ENCODE results near the gene PNKP. TPM values are rescaled to one million over a fixed set of nuclear protein-coding genes. Genes with fewer than 3 reads are reported as not detected.

PNKP gene
- total and polyA plus RNA-seq, 2 experiments from 2014 or later: 74.5 to 98.4 TPM

DNA sequence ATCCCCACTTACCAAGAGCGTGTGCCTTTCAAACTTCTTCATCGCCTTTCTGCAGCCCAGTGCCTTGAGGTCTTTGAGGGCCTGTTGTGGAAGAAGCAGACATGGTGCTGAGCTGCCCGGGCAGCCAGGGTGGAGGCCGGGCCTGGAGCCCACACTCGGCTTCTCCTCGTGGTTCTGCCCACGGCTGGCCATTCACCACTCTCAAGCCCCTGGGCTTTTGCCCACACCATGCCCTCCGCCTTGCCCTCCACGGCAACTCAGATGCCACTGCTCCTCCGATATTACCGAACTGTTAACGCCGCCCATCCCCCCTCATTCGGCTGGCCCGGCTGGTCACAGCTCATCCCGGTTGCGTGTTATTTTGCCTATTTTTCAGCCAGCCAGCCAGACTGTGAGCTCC is 24.0 kb upstream of the PNKP start:
- no peak overlapping the region for H3K27ac ChIP-seq
- no peaks in the 10 kb centered on the region for H3K9me3 ChIP-seq (ENCODE audit: low read depth)
- TF ChIP-seq, protein P1, sequence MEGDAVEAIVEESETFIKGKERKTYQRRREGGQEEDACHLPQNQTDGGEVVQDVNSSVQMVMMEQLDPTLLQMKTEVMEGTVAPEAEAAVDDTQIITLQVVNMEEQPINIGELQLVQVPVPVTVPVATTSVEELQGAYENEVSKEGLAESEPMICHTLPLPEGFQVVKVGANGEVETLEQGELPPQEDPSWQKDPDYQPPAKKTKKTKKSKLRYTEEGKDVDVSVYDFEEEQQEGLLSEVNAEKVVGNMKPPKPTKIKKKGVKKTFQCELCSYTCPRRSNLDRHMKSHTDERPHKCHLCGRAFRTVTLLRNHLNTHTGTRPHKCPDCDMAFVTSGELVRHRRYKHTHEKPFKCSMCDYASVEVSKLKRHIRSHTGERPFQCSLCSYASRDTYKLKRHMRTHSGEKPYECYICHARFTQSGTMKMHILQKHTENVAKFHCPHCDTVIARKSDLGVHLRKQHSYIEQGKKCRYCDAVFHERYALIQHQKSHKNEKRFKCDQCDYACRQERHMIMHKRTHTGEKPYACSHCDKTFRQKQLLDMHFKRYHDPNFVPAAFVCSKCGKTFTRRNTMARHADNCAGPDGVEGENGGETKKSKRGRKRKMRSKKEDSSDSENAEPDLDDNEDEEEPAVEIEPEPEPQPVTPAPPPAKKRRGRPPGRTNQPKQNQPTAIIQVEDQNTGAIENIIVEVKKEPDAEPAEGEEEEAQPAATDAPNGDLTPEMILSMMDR (IDR thresholded peaks at IDR 0.05; ENCODE audit: low read depth, low read length): no peak
- no peaks in the 10 kb centered on the region for H3K4me1 ChIP-seq (ENCODE audit: low read depth)
- DNase-seq (ENCODE audit: low read depth in 1 of 2, low spot score in 1 of 2): no peak
- no peaks in the 10 kb centered on the region for H3K36me3 ChIP-seq
- H3K4me3 ChIP-seq: no peak overlapping the region
- no peaks in the 10 kb centered on the region for H3K27me3 ChIP-seq

DNA sequence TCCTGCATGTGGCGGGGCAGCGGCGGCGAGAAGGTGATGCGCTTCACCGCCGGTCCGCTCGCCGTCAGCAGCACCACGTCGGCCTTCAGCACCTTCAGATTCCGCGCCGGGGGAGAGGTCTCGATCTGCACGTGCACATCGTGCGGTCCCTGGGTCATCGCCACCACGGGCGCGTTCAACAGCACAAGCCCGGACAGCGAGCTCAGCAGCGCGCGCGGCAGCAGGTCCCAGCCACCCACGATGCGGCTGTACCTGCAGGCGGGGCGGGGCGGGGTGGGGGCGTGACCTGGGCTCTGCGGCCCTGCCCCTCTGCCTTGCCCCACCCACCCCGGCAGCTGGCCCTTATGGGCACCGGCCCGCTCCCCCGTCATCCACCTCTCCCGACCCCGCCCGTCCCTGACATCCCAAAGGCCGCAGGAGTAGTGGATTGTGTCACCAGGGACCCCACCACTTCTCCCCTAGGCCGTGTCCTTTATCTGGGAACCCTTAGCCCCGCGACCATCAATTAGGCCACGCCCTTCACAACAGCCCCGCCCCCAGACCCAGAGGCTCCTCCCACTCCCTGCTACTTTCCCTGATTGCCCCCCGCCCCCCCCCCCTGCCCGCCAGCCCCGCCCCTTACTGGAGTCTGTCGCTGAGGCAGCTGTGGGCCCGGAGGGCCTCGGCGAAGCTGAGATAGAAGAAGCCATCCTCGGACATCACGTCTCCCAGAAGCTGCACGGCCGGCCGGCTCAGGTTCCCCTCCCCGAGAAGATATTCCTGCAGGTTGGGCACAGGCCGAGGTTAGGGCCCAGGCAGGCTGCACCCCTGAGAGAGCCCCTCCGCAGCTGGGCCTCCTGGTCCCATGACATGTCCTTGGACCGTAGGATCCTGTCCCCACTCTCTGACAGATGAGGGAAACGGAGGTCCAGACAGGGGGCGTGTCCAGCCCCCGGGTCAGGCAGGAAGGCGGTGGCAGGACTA is 23.3 kb upstream of the PNKP start:
- Histone ChIP-seq H3K27me3 (no peaks in the 10 kb centered on the region), H3K9me3 (ENCODE audit: low read depth) (no peaks in the 10 kb centered on the region), H3K4me3 (peak overlapping the region; percentile 13), H3K27ac (no peak overlapping the region), H3K36me3 (no peaks in the 10 kb centered on the region), H3K4me1 (ENCODE audit: low read depth) (no peaks in the 10 kb centered on the region)
- DNase-seq (ENCODE audit: low read depth in 1 of 2, low spot score in 1 of 2): peak in 1 of 2 donors; percentile 64
- TF ChIP-seq, protein P1 (IDR thresholded peaks at IDR 0.05; ENCODE audit: low read depth, low read length): peak; percentile 28

DNA sequence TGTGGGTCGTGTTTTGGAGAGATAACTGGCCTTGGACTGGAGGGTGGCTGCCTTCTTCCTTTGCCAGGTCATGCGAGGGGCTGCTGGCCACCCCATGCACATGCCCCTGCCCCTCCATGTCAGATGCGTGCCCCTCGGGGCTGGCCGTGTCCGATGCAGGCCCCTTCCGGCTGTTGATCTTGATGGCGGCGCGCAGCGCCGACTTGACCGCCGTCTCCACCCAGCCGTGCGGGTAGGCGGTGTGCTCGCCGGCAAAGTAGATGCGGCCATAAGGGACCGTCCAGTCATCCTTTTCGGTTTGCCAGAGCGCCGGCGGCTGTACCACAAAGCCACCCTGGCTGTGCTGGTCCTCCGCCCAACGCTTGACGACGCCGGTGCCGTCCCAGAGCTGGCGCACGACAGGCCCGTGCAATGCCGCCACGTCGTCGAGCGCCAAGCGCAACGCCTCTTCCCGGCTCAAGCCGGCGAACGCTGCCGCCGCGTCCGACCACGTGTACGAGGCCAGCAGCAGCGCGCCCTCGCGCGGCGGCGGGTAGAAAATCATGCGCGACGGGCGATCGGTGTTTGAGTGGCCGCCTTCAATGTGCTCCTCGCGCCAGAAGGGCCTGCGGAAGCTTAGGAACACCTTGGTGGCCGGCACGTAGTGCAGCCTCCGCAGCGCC is 22.4 kb upstream of the PNKP start:
- no peak overlapping the region for H3K27ac ChIP-seq
- H3K9me3 ChIP-seq (ENCODE audit: low read depth): no peaks in the 10 kb centered on the region
- peaks cover 3% of the 10 kb centered on the region for H3K36me3 ChIP-seq
- H3K4me1 ChIP-seq (ENCODE audit: low read depth): no peaks in the 10 kb centered on the region
- TF ChIP-seq, protein P1 (IDR thresholded peaks at IDR 0.05; ENCODE audit: low read depth, low read length): peak; percentile 70
- peak overlapping the region; percentile 13 for H3K4me3 ChIP-seq
- no peaks in the 10 kb centered on the region for H3K27me3 ChIP-seq
- DNase-seq (ENCODE audit: low read depth in 1 of 2, low spot score in 1 of 2): peak; percentile 77 to 85

DNA sequence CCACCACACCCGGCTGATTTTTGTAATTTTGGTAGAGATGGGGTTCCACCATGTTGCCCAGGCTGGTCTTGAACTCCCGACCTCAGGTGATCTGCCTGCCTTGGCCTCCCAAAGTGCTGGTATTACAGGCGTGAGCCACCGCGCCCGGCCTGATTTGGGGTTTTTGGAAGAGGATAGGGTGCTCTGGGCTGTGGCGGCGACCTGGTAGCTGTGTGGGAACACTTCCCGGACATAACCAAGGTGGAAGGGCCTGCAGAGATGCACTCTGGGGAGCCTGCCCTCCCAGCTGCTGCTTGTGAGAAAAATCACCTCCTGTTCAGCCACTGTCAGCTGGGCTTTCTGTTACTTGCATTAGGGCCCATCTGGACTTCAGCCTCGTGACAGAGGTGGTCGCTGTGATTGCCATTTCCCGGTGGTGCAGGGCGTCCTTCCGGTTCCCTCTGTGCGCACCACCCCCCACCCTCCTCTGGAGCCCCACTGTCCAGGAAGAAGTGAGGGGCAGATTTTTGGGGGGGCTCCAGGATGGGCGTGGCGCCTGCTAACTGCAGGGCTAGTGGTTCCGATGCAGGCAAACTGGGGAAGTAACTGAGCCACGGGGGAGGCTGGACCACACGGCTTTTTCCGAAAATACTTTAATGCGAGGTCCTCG is 21.8 kb upstream of the PNKP start:
- DNase-seq (ENCODE audit: low read depth in 1 of 2, low spot score in 1 of 2): no peak
- H3K27ac ChIP-seq: no peak overlapping the region

DNA sequence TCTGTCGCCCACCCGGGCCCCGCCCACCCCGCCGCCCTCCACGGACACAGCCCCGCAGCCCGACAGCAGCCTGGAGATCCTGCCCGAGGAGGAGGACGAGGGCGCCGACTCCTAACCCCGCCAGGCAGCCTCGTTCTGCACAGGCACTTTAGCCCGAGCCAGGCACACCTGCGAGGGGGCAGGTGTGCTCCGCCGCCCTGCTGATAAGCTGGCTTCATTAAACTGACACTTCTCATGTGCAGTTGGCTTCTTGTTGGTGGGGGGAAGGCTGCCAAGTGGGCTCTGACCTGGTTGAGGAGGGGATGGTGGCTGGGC is 21.1 kb upstream of the PNKP start:
- TF ChIP-seq, protein P1 (IDR thresholded peaks at IDR 0.05; ENCODE audit: low read depth, low read length): no peak
- H3K36me3 ChIP-seq: peaks cover 11% of the 10 kb centered on the region

More for the DNA sequence above, 21.8 kb upstream of the PNKP start:
- TF ChIP-seq, protein P1 (IDR thresholded peaks at IDR 0.05; ENCODE audit: low read depth, low read length): no peak
- Histone ChIP-seq H3K4me1 (ENCODE audit: low read depth) (no peaks in the 10 kb centered on the region), H3K4me3 (no peak overlapping the region), H3K36me3 (peaks cover 7% of the 10 kb centered on the region), H3K9me3 (ENCODE audit: low read depth) (no peaks in the 10 kb centered on the region), H3K27me3 (no peaks in the 10 kb centered on the region)

More for the DNA sequence above, 21.1 kb upstream of the PNKP start:
- no peak for DNase-seq (ENCODE audit: low read depth in 1 of 2, low spot score in 1 of 2)
- H3K27ac ChIP-seq: no peak overlapping the region
- H3K9me3 ChIP-seq (ENCODE audit: low read depth): no peaks in the 10 kb centered on the region
- H3K4me1 ChIP-seq (ENCODE audit: low read depth): no peaks in the 10 kb centered on the region
- H3K4me3 ChIP-seq: no peak overlapping the region
- H3K27me3 ChIP-seq: no peaks in the 10 kb centered on the region
